Panc1 (cell line): ENCODE measurements around the gene ZNF57. TPM values are rescaled to one million over a fixed set of nuclear protein-coding genes. Genes with fewer than 3 reads are reported as not detected.

Source experiments
- ATAC-seq: fragments of 200-7000 bp; cut with Tn5 transposase; 2 replicates; pipeline ENCODE4 v1.9.1; 2020; ENCODE audit warnings: mild to moderate bottlenecking, moderate library complexity
- BruUV-seq: library from RNA; stranded (reverse); fragments of 400-500 nt; replicated peaks from 2 replicates; lab custom pipeline; 2021; lab: Mats Ljungman, UMichigan
- CTCF ChIA-PET: fragments of 300-600 bp; sonication (Branson Sonifier 250); formaldehyde crosslinking; loops from one replicate; lab custom pipeline; 2022; ENCODE audit warnings: antibody characterized with exemption; lab: Charles Lee
- POLR2A ChIA-PET: fragments of 300-600 bp; sonication (Branson Sonifier 250); formaldehyde crosslinking; loops from one replicate; lab custom pipeline; 2022; ENCODE audit warnings: antibody characterized with exemption; lab: Charles Lee
- DNase-seq: peaks from one replicate; pipeline ENCODE4 v3.0.0-alpha.2; 2010; ENCODE audit warnings: low read depth, low spot score
- H3K27ac ChIP-seq: 2 replicates; pipeline ENCODE4 v1.5.1; 2011; ENCODE audit warnings: mild to moderate bottlenecking, low read length, inconsistent platforms
- H3K27me3 ChIP-seq: fragments of 200-500 bp; sonication (Bioruptor generic); 2 replicates; pipeline ENCODE4 v1.6.0; 2014; ENCODE audit warnings: low read length, inconsistent platforms; ENCODE audit not compliant: control insufficient read depth, insufficient read depth
- H3K36me3 ChIP-seq: fragments of 200-500 bp; sonication (Bioruptor generic); 2 replicates; pipeline ENCODE4 v1.5.1; 2014; ENCODE audit warnings: inconsistent platforms, mild to moderate bottlenecking, low read length, moderate library complexity; ENCODE audit not compliant: control insufficient read depth, insufficient read depth
- H3K4me1 ChIP-seq: 2 replicates; pipeline ENCODE4 v1.5.1; 2011; ENCODE audit warnings: inconsistent platforms, mild to moderate bottlenecking, low read length, moderate library complexity; ENCODE audit not compliant: control insufficient read depth, insufficient read depth
- H3K4me3 ChIP-seq, 2 experiments: 2 replicates each; pipeline ENCODE4 v1.5.1; 2011 to 2012; ENCODE audit warnings: low read depth in 2 of 2, low read length in 2 of 2, mild to moderate bottlenecking in 2 of 2, inconsistent platforms in 1 of 2, moderate library complexity in 1 of 2
- H3K9me3 ChIP-seq: fragments of 200-500 bp; sonication (Bioruptor generic); 2 replicates; pipeline ENCODE4 v1.5.1; 2014; ENCODE audit warnings: low read depth, mild to moderate bottlenecking, inconsistent platforms, low read length, moderate library complexity; ENCODE audit not compliant: control insufficient read depth, insufficient read depth
- POLR2AphosphoS5 ChIP-seq: IDR thresholded peaks from 2 replicates; pipeline ENCODE4 v1.6.1; 2012; ENCODE audit warnings: mild to moderate bottlenecking, low read depth, low read length, moderate library complexity
- SIN3A ChIP-seq: IDR thresholded peaks from 2 replicates; pipeline ENCODE4 v1.6.1; 2012; ENCODE audit warnings: low read depth, mild to moderate bottlenecking, low read length, moderate library complexity, borderline replicate concordance; ENCODE audit not compliant: insufficient read depth
- TCF7L2 ChIP-seq: IDR thresholded peaks from 2 replicates; pipeline ENCODE4 v1.6.1; 2011; ENCODE audit warnings: mild to moderate bottlenecking, low read depth, low read length, inconsistent platforms
- in situ Hi-C: cut with HindIII; loops from 2 replicates; pipeline ENCODE4 v1.10.0; 2016; ENCODE audit warnings: low sequenced_read_pairs, low pct_unique_long_range_greater_than_20kb
- intact Hi-C: fragments of 100-400 bp; cut with micrococcal nuclease; formaldehyde crosslinking; loops from one replicate; pipeline ENCODE4 v1.10.0; 2022; ENCODE audit not compliant: unreplicated experiment
- total RNA-seq: library from RNA; stranded (reverse); gene quantifications from one replicate; pipeline ENCODE4 v1.2.1, GENCODE V29; 2021; ENCODE audit not compliant: unreplicated experiment
- TF ChIP-seq, protein P1 (sequence below), 2 experiments: IDR thresholded peaks; 2 replicates each; pipeline ENCODE4 v1.6.1; 2011 to 2012; ENCODE audit warnings: low read depth in 2 of 2, control low read depth in 1 of 2, low read length in 1 of 2, mild to moderate bottlenecking in 1 of 2, moderate library complexity in 1 of 2; ENCODE audit not compliant: insufficient read depth in 1 of 2
- TF ChIP-seq, protein P2 (sequence below): fragments of 450-650 bp; IDR thresholded peaks from 2 replicates; pipeline ENCODE4 v1.5.1; 2017; ENCODE audit warnings: mild to moderate bottlenecking

ZNF57 gene
- total RNA-seq, 1 experiment from 2014 or later: 4.9 TPM

DNA sequence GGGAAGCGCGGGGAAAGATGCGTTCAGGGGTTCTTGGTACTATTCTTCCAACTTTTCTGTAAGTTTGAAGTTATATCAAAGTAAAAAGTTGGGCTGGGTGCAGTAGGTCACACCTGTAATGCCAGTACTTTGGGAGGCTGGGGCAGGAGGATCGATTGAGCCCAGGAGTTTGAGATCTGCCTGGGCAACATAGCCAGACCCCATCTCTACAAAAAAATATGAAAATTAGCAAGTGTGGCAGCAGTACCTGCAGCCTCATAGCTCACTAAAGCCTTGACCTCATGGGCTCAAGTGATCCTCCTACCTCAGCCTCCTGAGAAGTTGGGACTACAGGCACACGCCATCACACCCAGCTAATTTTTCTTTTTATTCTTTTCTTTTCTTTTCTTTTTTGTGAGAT lies 56.4 kb downstream of the ZNF57 start:
- ChIA-PET POLR2A (no interaction called here), CTCF (no interaction called here)
- no peak overlapping the region for H3K4me3 ChIP-seq
- no peaks in the 10 kb centered on the region for H3K36me3 ChIP-seq
- TF ChIP-seq POLR2AphosphoS5: no peak
- TF ChIP-seq, protein P1, sequence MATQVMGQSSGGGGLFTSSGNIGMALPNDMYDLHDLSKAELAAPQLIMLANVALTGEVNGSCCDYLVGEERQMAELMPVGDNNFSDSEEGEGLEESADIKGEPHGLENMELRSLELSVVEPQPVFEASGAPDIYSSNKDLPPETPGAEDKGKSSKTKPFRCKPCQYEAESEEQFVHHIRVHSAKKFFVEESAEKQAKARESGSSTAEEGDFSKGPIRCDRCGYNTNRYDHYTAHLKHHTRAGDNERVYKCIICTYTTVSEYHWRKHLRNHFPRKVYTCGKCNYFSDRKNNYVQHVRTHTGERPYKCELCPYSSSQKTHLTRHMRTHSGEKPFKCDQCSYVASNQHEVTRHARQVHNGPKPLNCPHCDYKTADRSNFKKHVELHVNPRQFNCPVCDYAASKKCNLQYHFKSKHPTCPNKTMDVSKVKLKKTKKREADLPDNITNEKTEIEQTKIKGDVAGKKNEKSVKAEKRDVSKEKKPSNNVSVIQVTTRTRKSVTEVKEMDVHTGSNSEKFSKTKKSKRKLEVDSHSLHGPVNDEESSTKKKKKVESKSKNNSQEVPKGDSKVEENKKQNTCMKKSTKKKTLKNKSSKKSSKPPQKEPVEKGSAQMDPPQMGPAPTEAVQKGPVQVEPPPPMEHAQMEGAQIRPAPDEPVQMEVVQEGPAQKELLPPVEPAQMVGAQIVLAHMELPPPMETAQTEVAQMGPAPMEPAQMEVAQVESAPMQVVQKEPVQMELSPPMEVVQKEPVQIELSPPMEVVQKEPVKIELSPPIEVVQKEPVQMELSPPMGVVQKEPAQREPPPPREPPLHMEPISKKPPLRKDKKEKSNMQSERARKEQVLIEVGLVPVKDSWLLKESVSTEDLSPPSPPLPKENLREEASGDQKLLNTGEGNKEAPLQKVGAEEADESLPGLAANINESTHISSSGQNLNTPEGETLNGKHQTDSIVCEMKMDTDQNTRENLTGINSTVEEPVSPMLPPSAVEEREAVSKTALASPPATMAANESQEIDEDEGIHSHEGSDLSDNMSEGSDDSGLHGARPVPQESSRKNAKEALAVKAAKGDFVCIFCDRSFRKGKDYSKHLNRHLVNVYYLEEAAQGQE (IDR thresholded peaks at IDR 0.05; ENCODE audit: insufficient read depth in 1 of 2, low read depth in 2 of 2, low read length in 1 of 2): no peak
- TF ChIP-seq, protein P2, sequence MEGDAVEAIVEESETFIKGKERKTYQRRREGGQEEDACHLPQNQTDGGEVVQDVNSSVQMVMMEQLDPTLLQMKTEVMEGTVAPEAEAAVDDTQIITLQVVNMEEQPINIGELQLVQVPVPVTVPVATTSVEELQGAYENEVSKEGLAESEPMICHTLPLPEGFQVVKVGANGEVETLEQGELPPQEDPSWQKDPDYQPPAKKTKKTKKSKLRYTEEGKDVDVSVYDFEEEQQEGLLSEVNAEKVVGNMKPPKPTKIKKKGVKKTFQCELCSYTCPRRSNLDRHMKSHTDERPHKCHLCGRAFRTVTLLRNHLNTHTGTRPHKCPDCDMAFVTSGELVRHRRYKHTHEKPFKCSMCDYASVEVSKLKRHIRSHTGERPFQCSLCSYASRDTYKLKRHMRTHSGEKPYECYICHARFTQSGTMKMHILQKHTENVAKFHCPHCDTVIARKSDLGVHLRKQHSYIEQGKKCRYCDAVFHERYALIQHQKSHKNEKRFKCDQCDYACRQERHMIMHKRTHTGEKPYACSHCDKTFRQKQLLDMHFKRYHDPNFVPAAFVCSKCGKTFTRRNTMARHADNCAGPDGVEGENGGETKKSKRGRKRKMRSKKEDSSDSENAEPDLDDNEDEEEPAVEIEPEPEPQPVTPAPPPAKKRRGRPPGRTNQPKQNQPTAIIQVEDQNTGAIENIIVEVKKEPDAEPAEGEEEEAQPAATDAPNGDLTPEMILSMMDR: no peak
- no peak for TF ChIP-seq TCF7L2
- TF ChIP-seq SIN3A: no peak
- no peaks in the 10 kb centered on the region for H3K4me1 ChIP-seq
- H3K27ac ChIP-seq: no peak overlapping the region
- H3K27me3 ChIP-seq: no peaks in the 10 kb centered on the region
- intact Hi-C loops (loop anchor here (10.0 kb wide), 1 partner anchor 168 kb away; no protein-coding TSS in a partner anchor), in situ Hi-C loops (no loop called here)
- DNase-seq (no peak), ATAC-seq (no peak)
- no peaks in the 10 kb centered on the region for H3K9me3 ChIP-seq
- BruUV-seq: no TSS peak

DNA sequence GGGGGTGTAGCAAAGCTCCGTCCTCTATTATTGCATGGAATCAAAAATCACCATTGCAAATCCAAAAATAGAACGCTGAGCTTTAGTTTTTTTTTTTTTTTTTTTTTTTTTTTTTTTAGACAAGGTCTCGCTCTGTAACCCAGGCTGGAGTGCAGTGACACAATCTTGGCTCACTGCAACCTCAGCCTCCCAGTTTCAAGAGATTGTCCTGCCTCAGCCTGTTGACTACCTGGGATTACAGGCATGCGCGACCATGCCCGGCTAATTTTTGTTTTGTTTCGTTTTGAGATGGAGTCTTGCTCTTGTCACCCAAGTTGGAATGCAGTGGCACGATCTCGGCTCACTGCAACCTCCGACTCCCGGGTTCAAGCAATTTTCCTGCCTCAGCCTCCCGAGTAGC lies 59.4 kb downstream of the ZNF57 start:
- H3K27me3 ChIP-seq: no peaks in the 10 kb centered on the region
- BruUV-seq: no TSS peak
- DNase-seq: no peak
- no peaks in the 10 kb centered on the region for H3K36me3 ChIP-seq
- H3K4me1 ChIP-seq: no peaks in the 10 kb centered on the region
- H3K27ac ChIP-seq: no peak overlapping the region
- no peak for ATAC-seq
- TF ChIP-seq, protein P1 (IDR thresholded peaks at IDR 0.05; ENCODE audit: insufficient read depth in 1 of 2, low read depth in 2 of 2, low read length in 1 of 2): no peak
- TF ChIP-seq, protein P2: no peak
- TF ChIP-seq POLR2AphosphoS5: no peak
- TF ChIP-seq SIN3A: no peak
- TF ChIP-seq TCF7L2: no peak
- intact Hi-C loops (no loop called here), in situ Hi-C loops (no loop called here)
- POLR2A ChIA-PET: interaction anchor here (0.7 kb wide), 1 partner anchor 552 kb away, joined by 12 read pairs; no protein-coding TSS in a partner anchor
- CTCF ChIA-PET: interaction anchor here (0.6 kb wide), 1 partner anchor 102 kb away, joined by 10 read pairs; no protein-coding TSS in a partner anchor
- no peaks in the 10 kb centered on the region for H3K9me3 ChIP-seq
- H3K4me3 ChIP-seq: no peak overlapping the region
